Activated T-cell treated with anti-CD3 and anti-CD28 coated beads, Interleukin-2, amount 50 U/mL, for 24 hours (primary cell): ENCODE measurements around the gene DNAJC11.

Experiments
- DNase-seq: peaks from one replicate; pipeline ENCODE4 v3.0.0-alpha.2; 2020
- H3K27ac Mint-ChIP-seq: 2 replicates; pipeline ENCODE4 v1.8.0; 2020; ENCODE audit warnings: mild to moderate bottlenecking, mixed read lengths
- H3K27me3 Mint-ChIP-seq: 2 replicates; pipeline ENCODE4 v1.8.0; 2020; ENCODE audit warnings: mixed read lengths
- H3K36me3 Mint-ChIP-seq: 2 replicates; pipeline ENCODE4 v1.8.0; 2020; ENCODE audit warnings: low read depth, mixed read lengths
- H3K4me1 Mint-ChIP-seq: 2 replicates; pipeline ENCODE4 v1.8.0; 2020; ENCODE audit warnings: low read depth, mixed read lengths
- H3K4me3 Mint-ChIP-seq: 2 replicates; pipeline ENCODE4 v1.8.0; 2020; ENCODE audit warnings: mild to moderate bottlenecking, moderate library complexity, mixed read lengths
- H3K9me3 Mint-ChIP-seq: 2 replicates; pipeline ENCODE4 v1.8.0; 2020; ENCODE audit warnings: mixed read lengths

Gene DNAJC11

DNA sequence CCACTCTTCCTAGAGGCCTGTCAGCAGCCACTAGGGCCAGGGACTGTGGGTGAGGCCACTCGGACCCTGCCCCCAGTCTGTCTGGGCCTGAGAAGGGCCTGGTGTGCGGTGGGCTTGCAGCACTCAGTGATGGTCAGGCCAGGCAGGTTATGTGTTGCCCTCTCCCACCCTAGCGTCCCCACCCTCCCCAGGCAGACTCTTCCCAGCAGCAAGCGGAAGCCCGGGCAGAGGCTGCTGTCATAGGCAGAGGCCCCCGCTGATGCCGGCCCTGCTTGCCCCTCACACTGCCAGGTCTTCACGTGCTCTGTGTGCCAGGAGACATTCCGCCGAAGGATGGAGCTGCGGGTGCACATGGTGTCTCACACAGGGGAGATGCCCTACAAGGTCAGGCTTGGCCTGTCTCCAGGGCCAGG lies 115.2 kb downstream of the DNAJC11 start:
- H3K9me3 Mint-ChIP-seq, result no peaks in the 10 kb centered on the region
- no peak for DNase-seq
- H3K4me1 Mint-ChIP-seq, result peaks cover 33% of the 10 kb centered on the region
- no peaks in the 10 kb centered on the region for H3K27me3 Mint-ChIP-seq
- H3K27ac Mint-ChIP-seq, result peak overlapping the region; percentile 59
- H3K4me3 Mint-ChIP-seq, result no peak overlapping the region
- H3K36me3 Mint-ChIP-seq, result peaks cover 66% of the 10 kb centered on the region

DNA sequence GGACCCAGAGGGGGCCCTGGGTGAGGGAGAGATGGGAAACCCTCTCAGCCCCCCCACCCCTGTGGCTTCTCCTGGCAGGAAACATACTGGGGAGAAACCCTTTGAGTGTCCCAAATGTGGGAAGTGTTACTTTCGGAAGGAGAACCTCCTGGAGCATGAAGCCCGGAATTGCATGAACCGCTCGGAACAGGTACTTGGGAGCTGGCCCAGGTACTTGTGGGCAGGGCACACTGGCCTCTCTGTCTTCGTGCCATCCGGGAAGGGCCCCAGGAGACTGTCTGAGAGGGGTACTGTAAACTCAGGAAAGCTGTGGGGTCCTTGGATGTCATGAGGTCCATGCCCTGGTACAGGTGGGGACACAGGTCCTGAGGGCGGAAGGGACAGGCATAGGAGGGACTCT lies 115.8 kb downstream of the DNAJC11 start:
- DNase-seq, result no peak
- Mint-ChIP-seq H3K27ac (no peak overlapping the region), H3K4me1 (peaks cover 35% of the 10 kb centered on the region), H3K36me3 (peaks cover 65% of the 10 kb centered on the region), H3K9me3 (no peaks in the 10 kb centered on the region), H3K4me3 (no peak overlapping the region), H3K27me3 (no peaks in the 10 kb centered on the region)

DNA sequence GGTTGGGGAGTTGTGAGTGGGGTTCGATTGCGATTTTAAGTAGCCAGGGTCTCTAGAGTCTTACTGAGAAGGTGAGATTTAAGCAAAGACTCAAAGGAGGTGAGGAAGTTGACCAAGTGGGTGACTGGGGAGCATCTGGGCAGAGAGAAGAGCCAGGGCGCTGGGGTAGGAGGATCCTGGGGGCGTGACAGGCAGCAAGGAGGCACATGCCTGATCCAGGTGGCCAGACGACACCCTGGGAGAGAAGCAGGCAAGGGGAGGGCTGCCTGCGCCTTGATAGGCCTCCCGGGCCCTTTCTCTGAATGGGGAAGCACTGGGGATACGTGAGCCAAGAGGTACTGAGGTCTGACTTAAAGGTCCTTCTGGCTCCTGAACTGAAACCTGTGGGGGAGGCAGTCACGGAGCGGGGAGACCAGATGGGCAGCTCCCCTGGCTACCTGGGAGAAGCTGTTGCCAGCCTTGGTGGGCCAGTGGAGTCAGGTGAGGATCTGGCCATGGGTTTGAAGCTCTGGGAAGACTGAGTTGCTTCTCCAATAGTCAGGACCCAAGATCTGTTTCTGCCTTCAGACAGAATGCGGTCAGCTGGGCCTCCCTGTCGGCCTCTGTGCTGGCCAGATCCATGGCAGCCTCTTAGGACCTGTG lies 116.4 kb downstream of the DNAJC11 start:
- no peaks in the 10 kb centered on the region for H3K9me3 Mint-ChIP-seq
- peaks cover 40% of the 10 kb centered on the region for H3K4me1 Mint-ChIP-seq

More for the DNA sequence above, 116.4 kb downstream of the DNAJC11 start:
- no peak for DNase-seq
- H3K27me3 Mint-ChIP-seq, result no peaks in the 10 kb centered on the region
- H3K27ac Mint-ChIP-seq, result peak overlapping the region; percentile 53
- no peak overlapping the region for H3K4me3 Mint-ChIP-seq
- peaks cover 64% of the 10 kb centered on the region for H3K36me3 Mint-ChIP-seq
